ENCODE data around the gene CDH10. TPM values are rescaled to one million over a fixed set of nuclear protein-coding genes. Genes with fewer than 3 reads are reported as not detected.

CDH10 gene
- total and polyA plus RNA-seq, 9 of the 15 experiments (the other 6 are each of a cell fraction or from before 2014, with no cell fraction given): not detected

DNA sequence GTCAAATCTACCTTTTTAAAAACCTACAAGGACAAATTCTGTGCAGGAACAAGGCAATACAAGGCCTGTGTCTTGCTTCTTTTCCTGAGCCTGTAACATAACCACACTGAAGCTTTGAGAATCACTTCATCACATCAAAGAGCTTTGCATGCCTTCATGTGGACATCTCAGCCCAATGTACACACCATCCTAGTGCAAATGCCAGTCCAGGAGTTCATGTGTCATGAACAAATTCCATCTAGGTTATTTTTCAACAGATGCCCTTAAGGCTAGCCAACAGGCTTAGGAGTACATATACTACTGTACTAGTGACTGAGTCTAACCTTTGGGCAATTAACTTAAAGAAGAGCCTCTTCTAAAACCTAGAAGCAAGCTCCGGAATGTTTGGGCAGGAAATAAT lies 106.4 kb downstream of the CDH10 start:
- Histone ChIP-seq H3K4me3 (no peak overlapping the region), H3K27me3 (ENCODE audit: control insufficient read depth in 2 of 2, insufficient read depth in 2 of 2, low read length in 2 of 2) (no peaks in the 10 kb centered on the region), H3K79me2 (ENCODE audit: control insufficient read depth, insufficient read depth, low read length) (no peaks in the 10 kb centered on the region), H3K9me3 (replicated peaks; ENCODE audit: control insufficient read depth, insufficient read depth, low read depth, low read length) (no peaks in the 10 kb centered on the region), H3K4me2 (ENCODE audit: insufficient read depth, low read length) (no peak overlapping the region), H3K9ac (ENCODE audit: insufficient read depth in 1 of 2, low read depth in 2 of 2, low read length in 2 of 2) (no peak overlapping the region), H4K20me1 (replicated peaks; ENCODE audit: control insufficient read depth, insufficient read depth, low read length) (no peaks in the 10 kb centered on the region), H3K4me1 (replicated peaks in 1 of 2; ENCODE audit: control insufficient read depth in 2 of 2, insufficient read depth in 2 of 2, low read length in 2 of 2) (no peaks in the 10 kb centered on the region), H2AFZ (ENCODE audit: low read depth, low read length) (no peak overlapping the region), H3K9me1 (ENCODE audit: control insufficient read depth, insufficient read depth, low read length) (no peaks in the 10 kb centered on the region), H3K36me3 (ENCODE audit: control insufficient read depth, insufficient read depth, low read length) (no peaks in the 10 kb centered on the region), H3K27ac (ENCODE audit: extremely low read depth, low read depth, low read length) (no peak overlapping the region)
- in situ Hi-C loops (cut with MboI): no loop called here
- ChIA-PET CTCF (ENCODE audit: low intra/inter-chr PET ratio) (no interaction called here), POLR2A (no interaction called here)
- no peak for FAIRE-seq
- DNase-seq (ENCODE audit: extremely low read depth in 1 of 4, low spot score in 3 of 4): no peak
- no TSS peak for BruUV-seq (replicated peaks)
- TF ChIP-seq, protein P1, sequence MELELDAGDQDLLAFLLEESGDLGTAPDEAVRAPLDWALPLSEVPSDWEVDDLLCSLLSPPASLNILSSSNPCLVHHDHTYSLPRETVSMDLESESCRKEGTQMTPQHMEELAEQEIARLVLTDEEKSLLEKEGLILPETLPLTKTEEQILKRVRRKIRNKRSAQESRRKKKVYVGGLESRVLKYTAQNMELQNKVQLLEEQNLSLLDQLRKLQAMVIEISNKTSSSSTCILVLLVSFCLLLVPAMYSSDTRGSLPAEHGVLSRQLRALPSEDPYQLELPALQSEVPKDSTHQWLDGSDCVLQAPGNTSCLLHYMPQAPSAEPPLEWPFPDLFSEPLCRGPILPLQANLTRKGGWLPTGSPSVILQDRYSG (tag; conservative IDR thresholded peaks at IDR 0.05; ENCODE audit: low read depth): no peak
- TF ChIP-seq KAT7 (CRISPR knock-in tag; IDR thresholded peaks at IDR 0.05; ENCODE audit: borderline replicate concordance): no peak
- TF ChIP-seq ZNF23 (CRISPR knock-in tag; IDR thresholded peaks at IDR 0.05): no peak
- TF ChIP-seq, protein P2, sequence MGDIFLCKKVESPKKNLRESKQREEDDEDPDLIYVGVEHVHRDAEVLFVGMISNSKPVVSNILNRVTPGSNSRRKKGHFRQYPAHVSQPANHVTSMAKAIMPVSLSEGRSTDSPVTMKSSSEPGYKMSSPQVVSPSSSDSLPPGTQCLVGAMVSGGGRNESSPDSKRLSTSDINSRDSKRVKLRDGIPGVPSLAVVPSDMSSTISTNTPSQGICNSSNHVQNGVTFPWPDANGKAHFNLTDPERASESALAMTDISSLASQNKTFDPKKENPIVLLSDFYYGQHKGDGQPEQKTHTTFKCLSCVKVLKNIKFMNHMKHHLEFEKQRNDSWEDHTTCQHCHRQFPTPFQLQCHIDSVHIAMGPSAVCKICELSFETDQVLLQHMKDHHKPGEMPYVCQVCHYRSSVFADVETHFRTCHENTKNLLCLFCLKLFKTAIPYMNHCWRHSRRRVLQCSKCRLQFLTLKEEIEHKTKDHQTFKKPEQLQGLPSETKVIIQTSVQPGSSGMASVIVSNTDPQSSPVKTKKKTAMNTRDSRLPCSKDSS (IDR thresholded peaks at IDR 0.05; ENCODE audit: low read depth, partially characterized antibody): no peak
- TF ChIP-seq TFAM (CRISPR knock-in tag; conservative IDR thresholded peaks at IDR 0.05): no peak
- TF ChIP-seq ASH1L (IDR thresholded peaks at IDR 0.05; ENCODE audit: borderline replicate concordance, low read depth, partially characterized antibody): no peak
- TF ChIP-seq SREBF2 (CRISPR knock-in tag; IDR thresholded peaks at IDR 0.05): no peak
- no peak for TF ChIP-seq RHOXF2B (CRISPR knock-in tag; conservative IDR thresholded peaks at IDR 0.05)
- TF ChIP-seq JUN (IDR thresholded peaks at IDR 0.05; ENCODE audit: borderline replicate concordance, low read depth, low read length): no peak
- TF ChIP-seq JUN (CRISPR knock-in tag; IDR thresholded peaks at IDR 0.05; ENCODE audit: borderline replicate concordance): no peak
- TF ChIP-seq, protein P3, sequence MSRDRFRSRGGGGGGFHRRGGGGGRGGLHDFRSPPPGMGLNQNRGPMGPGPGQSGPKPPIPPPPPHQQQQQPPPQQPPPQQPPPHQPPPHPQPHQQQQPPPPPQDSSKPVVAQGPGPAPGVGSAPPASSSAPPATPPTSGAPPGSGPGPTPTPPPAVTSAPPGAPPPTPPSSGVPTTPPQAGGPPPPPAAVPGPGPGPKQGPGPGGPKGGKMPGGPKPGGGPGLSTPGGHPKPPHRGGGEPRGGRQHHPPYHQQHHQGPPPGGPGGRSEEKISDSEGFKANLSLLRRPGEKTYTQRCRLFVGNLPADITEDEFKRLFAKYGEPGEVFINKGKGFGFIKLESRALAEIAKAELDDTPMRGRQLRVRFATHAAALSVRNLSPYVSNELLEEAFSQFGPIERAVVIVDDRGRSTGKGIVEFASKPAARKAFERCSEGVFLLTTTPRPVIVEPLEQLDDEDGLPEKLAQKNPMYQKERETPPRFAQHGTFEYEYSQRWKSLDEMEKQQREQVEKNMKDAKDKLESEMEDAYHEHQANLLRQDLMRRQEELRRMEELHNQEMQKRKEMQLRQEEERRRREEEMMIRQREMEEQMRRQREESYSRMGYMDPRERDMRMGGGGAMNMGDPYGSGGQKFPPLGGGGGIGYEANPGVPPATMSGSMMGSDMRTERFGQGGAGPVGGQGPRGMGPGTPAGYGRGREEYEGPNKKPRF (IDR thresholded peaks at IDR 0.05; ENCODE audit: low read depth, low read length): no peak
- no peak for TF ChIP-seq HNRNPL (IDR thresholded peaks at IDR 0.05; ENCODE audit: low read depth, low read length)
- no peak for TF ChIP-seq NCOA4 (IDR thresholded peaks at IDR 0.05; ENCODE audit: partially characterized antibody)
- no peak for TF ChIP-seq ADNP (tag; IDR thresholded peaks at IDR 0.05)
- TF ChIP-seq SIX5 (IDR thresholded peaks at IDR 0.05; ENCODE audit: borderline replicate concordance in 1 of 2, insufficient read depth in 1 of 2, low read depth in 1 of 2, low read length in 2 of 2): no peak
- TF ChIP-seq NONO (IDR thresholded peaks at IDR 0.05; ENCODE audit: low read depth in 2 of 2, low read length in 1 of 2): no peak
- TF ChIP-seq ESRRB (CRISPR knock-in tag; IDR thresholded peaks at IDR 0.05; ENCODE audit: borderline replicate concordance): no peak
- no peak for TF ChIP-seq TGIF2 (CRISPR knock-in tag; IDR thresholded peaks at IDR 0.05)
- WGBS (ENCODE audit: insufficient coverage, low coverage, missing lambda C conversion rate): 0% methylated on average over 1 of the region's 1 CpG
- ATAC-seq: no peak
- intact Hi-C loops (cut with micrococcal nuclease): no loop called here

All from K562 (cell line).